GM23338 (cell line): Measurements from ENCODE around the gene ASCL5. TPM values are rescaled to one million over a fixed set of nuclear protein-coding genes. Genes with fewer than 3 reads are reported as not detected.

Experiments
- ATAC-seq: fragments of 200-7000 bp; cut with Tn5 transposase; 3 replicates; pipeline ENCODE4 v1.9.1; 2020
- DNase-seq: peaks from one replicate; pipeline ENCODE4 v3.0.0-alpha.2; 2015; ENCODE audit warnings: low spot score
- H2AFZ ChIP-seq: fragments of 200-600 bp; sonication (generic); 2 replicates; pipeline ENCODE4 v1.8.0; 2016; ENCODE audit warnings: antibody characterized with exemption, mild to moderate bottlenecking, moderate library complexity
- H3F3A ChIP-seq: fragments of 200-600 bp; sonication (generic); replicated peaks from 2 replicates; pipeline ENCODE4 v1.8.0; 2017; ENCODE audit warnings: antibody characterized with exemption, mixed run types, low read depth
- H3K27ac ChIP-seq: fragments of 200-600 bp; sonication (generic); 2 replicates; pipeline ENCODE4 v1.6.1; 2016; ENCODE audit warnings: low read depth
- H3K27me3 ChIP-seq: fragments of 200-600 bp; sonication (generic); 2 replicates; pipeline ENCODE4 v1.8.0; 2016; ENCODE audit warnings: mild to moderate bottlenecking, mixed run types, moderate library complexity; ENCODE audit not compliant: insufficient read depth
- H3K36me3 ChIP-seq: fragments of 200-600 bp; sonication (generic); 2 replicates; pipeline ENCODE4 v1.8.0; 2016; ENCODE audit warnings: mild to moderate bottlenecking; ENCODE audit not compliant: insufficient read depth
- H3K4me1 ChIP-seq: fragments of 200-600 bp; sonication (generic); 2 replicates; pipeline ENCODE4 v1.8.0; 2016; ENCODE audit warnings: mild to moderate bottlenecking, moderate library complexity; ENCODE audit not compliant: insufficient read depth
- H3K4me2 ChIP-seq: fragments of 200-600 bp; sonication (generic); 2 replicates; pipeline ENCODE4 v1.7.1; 2017; ENCODE audit warnings: mixed run types
- H3K4me3 ChIP-seq: fragments of 200-600 bp; sonication (generic); 2 replicates; pipeline ENCODE4 v1.6.1; 2016; ENCODE audit warnings: mixed run types
- H3K79me2 ChIP-seq: fragments of 200-600 bp; sonication (generic); replicated peaks from 2 replicates; pipeline ENCODE4 v1.8.0; 2017; ENCODE audit warnings: mild to moderate bottlenecking; ENCODE audit not compliant: insufficient read depth
- H3K9me2 ChIP-seq: fragments of 200-600 bp; sonication (generic); 2 replicates; pipeline ENCODE4 v1.8.0; 2017; ENCODE audit not compliant: insufficient read depth
- H4K20me1 ChIP-seq: fragments of 200-600 bp; sonication (generic); replicated peaks from 2 replicates; pipeline ENCODE4 v1.8.0; 2017; ENCODE audit warnings: mild to moderate bottlenecking; ENCODE audit not compliant: insufficient read depth
- H3K27ac Mint-ChIP-seq: 2 replicates; pipeline ENCODE4 v1.8.0; 2020; ENCODE audit warnings: inconsistent platforms, mild to moderate bottlenecking, moderate library complexity, mixed read lengths
- H3K27me3 Mint-ChIP-seq: 3 replicates; pipeline ENCODE4 v1.8.0; 2022; ENCODE audit warnings: low read depth, mild to moderate bottlenecking, moderate library complexity, mixed read lengths, inconsistent platforms; ENCODE audit not compliant: insufficient read depth, poor library complexity
- H3K36me3 Mint-ChIP-seq: 3 replicates; pipeline ENCODE4 v1.8.0; 2021; ENCODE audit warnings: low read depth, mild to moderate bottlenecking, inconsistent platforms, moderate library complexity, mixed read lengths
- H3K4me1 Mint-ChIP-seq: 3 replicates; pipeline ENCODE4 v1.8.0; 2020; ENCODE audit warnings: mild to moderate bottlenecking, inconsistent platforms, mixed read lengths
- H3K4me3 Mint-ChIP-seq: 3 replicates; pipeline ENCODE4 v1.8.0; 2021; ENCODE audit warnings: moderate library complexity, mild to moderate bottlenecking, inconsistent platforms, mixed read lengths
- H3K9me3 Mint-ChIP-seq: 3 replicates; pipeline ENCODE4 v1.8.0; 2020; ENCODE audit warnings: moderate library complexity, mild to moderate bottlenecking, inconsistent platforms, mixed read lengths
- CREB1 ChIP-seq: fragments of 250-450 bp; sonication (Bioruptor Pico); IDR thresholded peaks from 2 replicates; pipeline ENCODE4 v1.5.0; 2020; ENCODE audit warnings: low read depth, mild to moderate bottlenecking, moderate library complexity
- CTCF ChIP-seq, 2 experiments: fragments of 200-600 bp in 1 of 2; sonication (generic) in 1 of 2; conservative IDR thresholded peaks; 2 replicates each; pipeline versions ENCODE4 v1.5.1 to v1.6.1; 2016 to 2017; ENCODE audit warnings: antibody characterized with exemption in 2 of 2, low read depth in 2 of 2, mild to moderate bottlenecking in 2 of 2, moderate library complexity in 1 of 2
- ETS1 ChIP-seq: IDR thresholded peaks from 2 replicates; pipeline ENCODE4 v1.6.1; 2016; ENCODE audit warnings: antibody characterized with exemption
- EZH2 ChIP-seq: fragments of 200-600 bp; sonication (generic); IDR thresholded peaks from one replicate; pipeline ENCODE4 v1.8.0; 2017; ENCODE audit warnings: antibody characterized with exemption, mild to moderate bottlenecking, low read depth; ENCODE audit not compliant: unreplicated experiment
- JUNB ChIP-seq: IDR thresholded peaks from one replicate; pipeline ENCODE4 v1.6.1; 2016; ENCODE audit warnings: antibody characterized with exemption; ENCODE audit not compliant: unreplicated experiment
- NANOG ChIP-seq: IDR thresholded peaks from 2 replicates; pipeline ENCODE4 v1.6.1; 2016; ENCODE audit warnings: antibody characterized with exemption, borderline replicate concordance
- REST ChIP-seq: IDR thresholded peaks from one replicate; pipeline ENCODE4 v1.6.1; 2018; ENCODE audit warnings: antibody characterized with exemption; ENCODE audit not compliant: unreplicated experiment
- STAT1 ChIP-seq: IDR thresholded peaks from one replicate; pipeline ENCODE4 v1.6.1; 2016; ENCODE audit warnings: antibody characterized with exemption; ENCODE audit not compliant: unreplicated experiment
- ZNF114 ChIP-seq: fragments of 250-450 bp; sonication (Bioruptor Pico); IDR thresholded peaks from 2 replicates; pipeline ENCODE4 v1.5.0; 2020; ENCODE audit warnings: mild to moderate bottlenecking, moderate library complexity
- ZNF331 ChIP-seq: fragments of 250-450 bp; sonication (Bioruptor Pico); IDR thresholded peaks from 2 replicates; pipeline ENCODE4 v1.5.0; 2020; ENCODE audit warnings: low read depth, mild to moderate bottlenecking, moderate library complexity
- ZNF462 ChIP-seq: fragments of 250-450 bp; sonication (Bioruptor Pico); IDR thresholded peaks from 2 replicates; pipeline ENCODE4 v1.5.0; 2020; ENCODE audit warnings: mild to moderate bottlenecking, moderate library complexity
- polyA plus RNA-seq: library from polyadenylated mRNA; unstranded; fragments of >200 nt; fragmentation: Nextera tagmentation; extraction: Ambion mirVana; gene quantifications from 2 replicates; pipeline ENCODE4 v1.2.1, GENCODE V29; 2016
- total RNA-seq: library from RNA; depleted of rRNA; stranded (reverse); fragments of >200 nt; shearing (Covaris generic); gene quantifications from 2 replicates; pipeline ENCODE4 v1.2.3, GENCODE V29; 2014

The ASCL5 gene
- total and polyA plus RNA-seq, 2 experiments from 2014 or later = not detected

DNA sequence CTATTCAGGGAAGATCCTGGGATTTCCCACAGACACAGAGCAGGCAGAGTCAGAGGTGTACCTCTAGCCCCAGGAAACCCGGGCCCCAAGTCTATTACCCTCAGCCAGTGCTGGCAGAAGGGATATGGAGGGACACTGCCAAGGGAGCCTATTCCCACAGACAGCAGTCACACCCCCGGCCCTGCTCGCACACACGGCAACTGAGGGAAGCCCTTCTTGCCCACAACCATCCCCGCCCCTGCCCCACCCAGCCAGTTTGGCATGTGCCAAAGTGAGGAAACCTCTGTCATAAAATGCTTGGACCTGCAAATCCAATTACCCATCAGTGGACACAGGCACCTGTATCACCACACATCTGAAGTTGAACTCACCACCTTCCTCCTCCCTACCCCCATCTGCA is 21.3 kb downstream of the ASCL5 start (continued):
- TF ChIP-seq REST (no peak), ZNF331 (CRISPR knock-in tag) (no peak), STAT1 (no peak), NANOG (no peak), ETS1 (no peak), JUNB (no peak)

- Mint-ChIP-seq H3K9me3 (no peaks in the 10 kb centered on the region), H3K27ac (no peak overlapping the region), H3K4me1 (peaks cover 16% of the 10 kb centered on the region; the same call in 2 of the 3 replicates), H3K36me3 (no peaks in the 10 kb centered on the region), H3K4me3 (no peak overlapping the region), H3K27me3 (peaks cover 13% of the 10 kb centered on the region)
- no peak overlapping the region for H2AFZ ChIP-seq
- 0 out of 2 replicates have a peak, but pooled peaks cover 5% of the 10 kb centered on the region for H3K4me1 ChIP-seq
- H3K27ac ChIP-seq = no peak overlapping the region
- H3K79me2 ChIP-seq = no peaks in the 10 kb centered on the region
- no peak overlapping the region for H3K4me3 ChIP-seq
- no peaks in the 10 kb centered on the region for H4K20me1 ChIP-seq
- H3F3A ChIP-seq = no peaks in the 10 kb centered on the region
- H3K9me2 ChIP-seq = no peaks in the 10 kb centered on the region
- ATAC-seq (no peak), DNase-seq (no peak)
- H3K36me3 ChIP-seq = no peaks in the 10 kb centered on the region
- no peaks in the 10 kb centered on the region for H3K27me3 ChIP-seq
- no peak overlapping the region for H3K4me2 ChIP-seq
- no peak for TF ChIP-seq CREB1 (CRISPR knock-in tag)
- no peak for TF ChIP-seq ZNF462 (CRISPR knock-in tag)
- no peak for TF ChIP-seq ZNF331 (CRISPR knock-in tag)
- no peak for TF ChIP-seq CTCF (conservative IDR thresholded peaks at IDR 0.05; ENCODE audit: low read depth in 2 of 2)
- no peak for TF ChIP-seq ZNF114
- TF ChIP-seq NANOG = no peak
- TF ChIP-seq ETS1 = no peak
- no peak for TF ChIP-seq EZH2
- no peak for TF ChIP-seq STAT1
Measured at GRCh38 chr1:201104141-201104540, 22.8 kb downstream of the ASCL5 start.
